Mononuclear cell (primary cell): Measurements from ENCODE around the gene EPS8L3. TPM values are rescaled to one million over a fixed set of nuclear protein-coding genes. Genes with fewer than 3 reads are reported as not detected.
"Not testable (repeated sequence)": the region's sequence is repeated elsewhere in the genome, so short reads cannot be mapped to it uniquely, and the experiment has no call there.

Experiments
- H3K27me3 ChIP-seq: 2 replicates; pipeline ENCODE4 v1.6.0; 2011; ENCODE audit warnings: low read length, control low read depth; ENCODE audit not compliant: insufficient read depth
- H3K4me1 ChIP-seq: 2 replicates; pipeline ENCODE4 v1.5.1; 2011; ENCODE audit warnings: mild to moderate bottlenecking, low read length, control low read depth; ENCODE audit not compliant: insufficient read depth
- H3K4me3 ChIP-seq: 2 replicates; pipeline ENCODE4 v1.5.1; 2011; ENCODE audit warnings: mild to moderate bottlenecking, low read length, moderate library complexity
- H3K9me3 ChIP-seq: 2 replicates; pipeline ENCODE4 v1.5.1; 2011; ENCODE audit warnings: low read depth, mild to moderate bottlenecking, control low read depth, low read length
- total RNA-seq: library from RNA; depleted of rRNA; stranded (reverse); fragments of >200 nt; gene quantifications from one replicate; pipeline ENCODE4 v1.2.3, GENCODE V29; 2012

EPS8L3 gene
- total RNA-seq, 1 donor = not detected

- H3K4me1 ChIP-seq, H3K27me3 ChIP-seq, H3K9me3 ChIP-seq, H3K4me3 ChIP-seq: not testable (repeated sequence)
These were observed 54.8 kb downstream of the EPS8L3 start for GRCh38 chr1:109708949-109709348.

GRCh38 chr1:109705411-109705810 is 58.3 kb downstream of the EPS8L3 start:
- Histone ChIP-seq H3K27me3 (no peaks in the 10 kb centered on the region), H3K4me1 (no peaks in the 10 kb centered on the region), H3K9me3 (no peaks in the 10 kb centered on the region), H3K4me3 (no peak overlapping the region)

GRCh38 chr1:109704173-109704572 is 59.5 kb downstream of the EPS8L3 start:
- Histone ChIP-seq H3K4me3 (no peak overlapping the region), H3K4me1 (no peaks in the 10 kb centered on the region), H3K9me3 (no peaks in the 10 kb centered on the region), H3K27me3 (no peaks in the 10 kb centered on the region)

- not testable (repeated sequence) for H3K4me1 ChIP-seq, H3K27me3 ChIP-seq, H3K4me3 ChIP-seq, H3K9me3 ChIP-seq
These were observed 60.8 kb downstream of the EPS8L3 start for GRCh38 chr1:109702940-109703339.

Other genes with a start within 250 kb of the EPS8L3 start
- gene GPR61, start 224.1 kb downstream of the EPS8L3 start, total RNA-seq = 0.94 TPM
- 8.9 TPM for gene GNAI3, start 215.3 kb downstream of the EPS8L3 start, total RNA-seq
- not detected for gene GNAT2, start 144.3 kb downstream of the EPS8L3 start, total RNA-seq
- gene AMPD2, start 144.1 kb downstream of the EPS8L3 start, total RNA-seq = 108 TPM
- gene GSTM4, start 107.8 kb downstream of the EPS8L3 start, total RNA-seq = 8.4 TPM
- gene GSTM2, start 95.9 kb downstream of the EPS8L3 start, total RNA-seq = 16.1 TPM
- gene GSTM1, start 76.1 kb downstream of the EPS8L3 start, total RNA-seq = not detected
- gene GSTM5, start 51.7 kb downstream of the EPS8L3 start, total RNA-seq = not detected
- gene GSTM3, start 22.9 kb downstream of the EPS8L3 start, total RNA-seq = 7.5 TPM
- gene CSF1, start 146.9 kb upstream of the EPS8L3 start, total RNA-seq = 10.2 TPM
- gene AHCYL1, start 220.8 kb upstream of the EPS8L3 start, total RNA-seq = 7.0 TPM